Naive thymus-derived CD4-positive, alpha-beta T cell (primary cell): ENCODE data around the gene MIA. TPM values are rescaled to one million over a fixed set of nuclear protein-coding genes. Genes with fewer than 3 reads are reported as not detected.
"Not testable (repeated sequence)": the region's sequence is repeated elsewhere in the genome, so short reads cannot be mapped to it uniquely, and the experiment has no call there.

Experiments used
- ATAC-seq: fragments of 150-1000 bp; cut with Tn5 transposase; 2 replicates; pipeline ENCODE4 v1.10.0; 2021; ENCODE audit warnings: mild to moderate bottlenecking, moderate library complexity
- CTCF ChIA-PET: fragments of 350-600 bp; sonication (Branson Sonifier 250); formaldehyde crosslinking; loops from one replicate; lab custom pipeline; 2021; ENCODE audit warnings: antibody characterized with exemption; lab: Charles Lee
- POLR2A ChIA-PET: fragments of 350-600 bp; sonication (Branson Sonifier 250); formaldehyde crosslinking; loops from one replicate; lab custom pipeline; 2021; ENCODE audit warnings: antibody characterized with exemption, inconsistent platforms; lab: Charles Lee
- DNase-seq, 9 donors: peaks; one replicate each; pipeline versions ENCODE4 v3.0.0 to v3.0.0-alpha.2; 2020 to 2022; ENCODE audit warnings: mixed read lengths in 1 of 9
- H3K27ac ChIP-seq: one replicate; pipeline ENCODE4 v1.7.0; 2013; ENCODE audit warnings: mild to moderate bottlenecking, low read depth, low read length, moderate library complexity
- H3K27me3 ChIP-seq, 2 donors: one replicate each; pipeline ENCODE4 v1.7.0; 2013; ENCODE audit warnings: low read length in 2 of 2, mild to moderate bottlenecking in 2 of 2, moderate library complexity in 2 of 2; ENCODE audit not compliant: control insufficient read depth in 2 of 2, insufficient read depth in 2 of 2
- H3K36me3 ChIP-seq, 3 experiments: 1 replicate in 2 of 3; 2 replicates in 1 of 3; pipeline ENCODE4 v1.7.0; 2013; ENCODE audit warnings: low read length in 3 of 3, mild to moderate bottlenecking in 3 of 3, moderate library complexity in 1 of 3; ENCODE audit not compliant: insufficient read depth in 3 of 3, control insufficient read depth in 2 of 3
- H3K4me1 ChIP-seq, 2 donors: one replicate each; pipeline ENCODE4 v1.7.0; 2013; ENCODE audit warnings: low read length in 2 of 2, mild to moderate bottlenecking in 2 of 2, moderate library complexity in 1 of 2; ENCODE audit not compliant: control insufficient read depth in 2 of 2, insufficient read depth in 2 of 2
- H3K4me3 ChIP-seq: 2 replicates; pipeline ENCODE4 v1.7.0; 2013; ENCODE audit warnings: mild to moderate bottlenecking, low read length
- H3K9me3 ChIP-seq, 3 experiments: 1 replicate in 2 of 3; 2 replicates in 1 of 3; pipeline ENCODE4 v1.7.0; 2013; ENCODE audit warnings: low read length in 3 of 3; ENCODE audit not compliant: control insufficient read depth in 2 of 3
- H3K27ac Mint-ChIP-seq, 9 donors: one replicate each; pipeline ENCODE4 v1.8.0; 2020 to 2022; ENCODE audit warnings: mixed read lengths in 9 of 9, mild to moderate bottlenecking in 8 of 9, moderate library complexity in 5 of 9, inconsistent platforms in 2 of 9
- H3K27me3 Mint-ChIP-seq, 5 donors: one replicate each; pipeline ENCODE4 v1.8.0; 2021 to 2022; ENCODE audit warnings: mixed read lengths in 5 of 5, mild to moderate bottlenecking in 1 of 5
- H3K36me3 Mint-ChIP-seq, 5 donors: one replicate each; pipeline ENCODE4 v1.8.0; 2020 to 2022; ENCODE audit warnings: mixed read lengths in 5 of 5, mild to moderate bottlenecking in 3 of 5, inconsistent platforms in 1 of 5
- H3K4me1 Mint-ChIP-seq, 7 donors: one replicate each; pipeline ENCODE4 v1.8.0; 2020 to 2022; ENCODE audit warnings: mixed read lengths in 7 of 7, mild to moderate bottlenecking in 3 of 7, inconsistent platforms in 1 of 7
- H3K4me3 Mint-ChIP-seq, 10 donors: one replicate each; pipeline ENCODE4 v1.8.0; 2020 to 2022; ENCODE audit warnings: mild to moderate bottlenecking in 10 of 10, mixed read lengths in 10 of 10, moderate library complexity in 6 of 10, inconsistent platforms in 2 of 10
- H3K9me3 Mint-ChIP-seq, 11 donors: one replicate each; pipeline ENCODE4 v1.8.0; 2020 to 2022; ENCODE audit warnings: mixed read lengths in 11 of 11, mild to moderate bottlenecking in 4 of 11, inconsistent platforms in 1 of 11, moderate library complexity in 1 of 11
- intact Hi-C, 2 donors: fragments of 100-400 bp; cut with micrococcal nuclease; formaldehyde crosslinking; loops; one replicate each; pipeline ENCODE4 v1.15.1; 2023
- polyA plus RNA-seq, 2 donors: library from polyadenylated mRNA; unstranded; fragments of 300-500 nt; fragmentation: Illumina TruSeq; gene quantifications; one replicate each; pipeline ENCODE4 v1.2.3, GENCODE V29; 2021
- total RNA-seq, 6 experiments: library from RNA in 5 of 6; stranded (reverse) in 5 of 6; gene quantifications; 1 replicate in 5 of 6; 2 replicates in 1 of 6; pipeline ENCODE4 v1.2.3 and lab custom pipeline; 2021 to 2026

Gene MIA
- total and polyA plus RNA-seq, 7 experiments from 2014 or later: 4.9 to 7.2 TPM; not detected in 5

DNA sequence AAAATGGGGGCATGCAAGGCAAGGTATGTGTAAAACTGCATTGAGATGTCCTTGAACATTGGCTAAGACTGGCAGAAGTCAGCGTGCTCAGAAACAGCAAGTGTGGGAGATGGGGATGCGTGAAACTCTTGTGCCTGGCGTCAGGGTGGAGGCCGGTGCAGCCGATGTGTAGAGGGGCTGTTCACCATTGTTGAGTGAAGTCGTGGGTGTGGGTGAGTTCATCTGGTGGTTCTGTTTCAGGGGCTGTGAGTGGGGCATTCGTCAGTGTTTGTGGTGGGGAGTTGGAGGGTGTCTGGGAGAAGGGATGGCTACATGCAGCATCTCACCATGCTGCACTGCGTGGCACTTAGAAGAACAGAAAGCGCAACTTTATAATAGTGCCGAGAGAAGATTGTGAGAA lies 11.4 kb upstream of the MIA start:
- H3K27me3 ChIP-seq: no peaks in the 10 kb centered on the region
- no peaks in the 10 kb centered on the region for H3K27me3 Mint-ChIP-seq
- H3K9me3 ChIP-seq: no peaks in the 10 kb centered on the region
- peak overlapping the region in 1 of 10 donors; percentile 10 for H3K4me3 Mint-ChIP-seq
- ChIA-PET CTCF (no interaction called here), POLR2A (no interaction called here)
- no peaks in the 10 kb centered on the region for H3K9me3 Mint-ChIP-seq
- peaks cover 10 to 47% (median 40%) of the 10 kb centered on the region in 7 donors for H3K4me1 Mint-ChIP-seq
- peaks cover 13 to 56% (median 48%) of the 10 kb centered on the region in 5 donors for H3K36me3 Mint-ChIP-seq
- no peak for DNase-seq
- no peak overlapping the region for H3K4me3 ChIP-seq
- intact Hi-C loops: no loop called here
- H3K27ac Mint-ChIP-seq: peak overlapping the region in 6 of 9 donors; percentile 17 to 84 (median 42)
- no peak overlapping the region for H3K27ac ChIP-seq
- H3K36me3 ChIP-seq: peaks cover 32 to 74% (median 52%) of the 10 kb centered on the region in 3 experiments
- peaks cover 8 to 17% of the 10 kb centered on the region in 2 donors for H3K4me1 ChIP-seq
- no peak for ATAC-seq

DNA sequence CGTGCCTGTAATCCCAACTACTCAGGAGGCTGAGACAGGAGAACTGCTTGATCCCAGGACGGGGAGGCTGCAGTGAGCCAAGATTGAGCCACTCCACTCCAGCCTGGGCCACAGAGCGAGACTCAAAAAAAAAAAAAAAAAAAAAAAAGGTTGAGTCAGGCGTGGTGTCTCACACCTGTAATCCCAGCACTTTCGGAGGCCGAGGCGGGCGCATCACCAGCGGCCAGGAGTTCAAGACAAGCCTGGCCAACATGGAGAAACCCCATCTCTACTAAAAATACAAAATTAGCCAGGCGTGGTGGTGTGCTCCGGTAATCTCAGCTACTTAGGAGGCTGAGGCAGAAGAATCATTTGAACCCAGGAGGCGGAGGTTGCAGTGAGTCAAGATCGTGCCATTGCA lies 8.9 kb upstream of the MIA start:
- ATAC-seq, H3K4me3 Mint-ChIP-seq, H3K27me3 ChIP-seq, H3K27me3 Mint-ChIP-seq, H3K4me3 ChIP-seq, H3K9me3 ChIP-seq, H3K27ac Mint-ChIP-seq, intact Hi-C loops, CTCF ChIA-PET, H3K27ac ChIP-seq, H3K9me3 Mint-ChIP-seq, DNase-seq: not testable (repeated sequence)
- peaks cover 10 to 50% (median 40%) of the 10 kb centered on the region in 7 donors for H3K4me1 Mint-ChIP-seq
- H3K36me3 Mint-ChIP-seq: peaks cover 13 to 49% (median 46%) of the 10 kb centered on the region in 5 donors
- H3K36me3 ChIP-seq: peaks cover 28 to 51% (median 35%) of the 10 kb centered on the region in 3 experiments
- peaks cover 14 to 17% of the 10 kb centered on the region in 2 donors for H3K4me1 ChIP-seq
- POLR2A ChIA-PET: interaction anchor here (0.9 to 1.1 kb wide), 4 partner anchors 11 to 43 kb away, joined by 3 to 6 read pairs (median 5); partner anchors contain the start of gene RAB4B

DNA sequence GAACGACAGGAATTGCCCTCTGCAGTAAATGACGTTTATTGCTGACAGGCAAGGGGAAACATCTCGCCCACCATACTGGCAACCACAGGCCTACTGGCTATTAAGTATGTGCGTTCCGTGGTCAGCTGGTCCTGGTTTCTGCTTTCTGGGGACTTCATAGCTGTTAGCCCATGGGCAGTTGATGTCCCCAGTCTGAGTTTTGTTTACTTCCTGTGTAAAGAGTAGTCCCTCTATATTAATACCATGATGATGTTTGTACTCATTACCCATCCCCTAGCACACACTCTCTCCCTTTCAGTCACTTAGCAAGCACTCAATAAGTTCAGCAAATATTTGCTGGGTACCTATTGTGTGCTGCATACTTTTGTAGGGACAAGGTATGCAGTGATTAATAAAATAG lies 6.5 kb upstream of the MIA start:
- H3K9me3 ChIP-seq: no peaks in the 10 kb centered on the region
- H3K27me3 ChIP-seq: no peaks in the 10 kb centered on the region
- H3K9me3 Mint-ChIP-seq: peaks cover 0 to 6% (median 0%) of the 10 kb centered on the region in 11 donors
- DNase-seq: no peak
- CTCF ChIA-PET: no interaction called here
- no peaks in the 10 kb centered on the region for H3K27me3 Mint-ChIP-seq
- H3K4me3 Mint-ChIP-seq: no peak overlapping the region
- peak overlapping the region in 1 of 9 donors; percentile 17 for H3K27ac Mint-ChIP-seq
- H3K4me1 ChIP-seq: peaks cover 12 to 14% of the 10 kb centered on the region in 2 donors
- H3K4me1 Mint-ChIP-seq: peaks cover 11 to 36% (median 27%) of the 10 kb centered on the region in 7 donors
- peaks cover 8 to 26% (median 11%) of the 10 kb centered on the region in 3 experiments for H3K36me3 ChIP-seq
- intact Hi-C loops: no loop called here
- peaks cover 5 to 40% (median 26%) of the 10 kb centered on the region in 5 donors for H3K36me3 Mint-ChIP-seq
- POLR2A ChIA-PET: no interaction called here
- no peak for ATAC-seq
- H3K4me3 ChIP-seq: no peak overlapping the region
- H3K27ac ChIP-seq: no peak overlapping the region

DNA sequence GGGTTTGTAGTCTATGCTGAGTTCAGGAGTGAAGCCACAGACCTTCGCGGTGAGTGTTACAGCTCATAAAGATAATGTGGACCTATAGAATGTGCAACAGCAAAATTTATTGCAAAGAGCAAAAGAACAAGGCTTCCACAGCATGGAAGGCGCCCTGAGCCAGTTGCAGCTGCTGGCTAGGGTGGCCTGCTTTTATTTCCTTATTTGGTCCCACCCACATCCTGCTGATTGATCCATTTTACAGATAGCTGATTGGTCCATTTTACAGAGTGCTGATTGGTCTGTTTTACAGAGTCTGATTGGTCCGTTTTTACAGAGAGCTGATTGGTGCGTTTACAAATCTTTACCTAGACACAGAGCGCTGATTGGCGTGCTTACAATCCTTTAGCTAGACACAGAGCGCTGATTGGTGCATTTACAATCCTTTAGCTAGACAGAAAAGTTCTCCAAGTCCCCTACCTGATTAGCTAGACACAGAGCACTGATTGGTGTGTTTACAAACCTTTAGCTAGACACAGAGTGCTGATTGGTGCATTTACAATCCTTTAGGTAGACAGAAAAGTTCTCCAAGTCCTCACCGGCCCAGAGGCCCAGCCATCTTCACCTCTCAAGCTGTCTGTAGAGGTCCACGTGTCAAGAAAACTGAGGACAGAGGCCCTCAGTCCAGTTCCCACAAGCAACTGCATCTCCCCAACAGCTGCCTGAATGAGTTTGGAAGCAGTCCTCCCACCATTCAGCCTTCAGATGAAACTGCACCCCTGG lies 4.0 kb upstream of the MIA start:
- not testable (repeated sequence) for H3K9me3 Mint-ChIP-seq, H3K4me3 ChIP-seq, H3K27me3 ChIP-seq, H3K9me3 ChIP-seq, H3K4me1 ChIP-seq, H3K36me3 ChIP-seq, H3K27me3 Mint-ChIP-seq, ATAC-seq, H3K27ac ChIP-seq
- peak overlapping the region in 3 of 10 donors; percentile 17 to 39 (median 23) for H3K4me3 Mint-ChIP-seq
- H3K36me3 Mint-ChIP-seq: peaks cover 0 to 26% (median 10%) of the 10 kb centered on the region in 5 donors
- DNase-seq: peak in 5 of 9 donors; percentile 12 to 47 (median 25)
- H3K27ac Mint-ChIP-seq: peak overlapping the region in 5 of 9 donors; percentile 6 to 80 (median 66)
- intact Hi-C loops: loop anchor here (10.0 kb wide), 2 partner anchors 486 to 584 kb away; partner anchors contain the start of genes AKT2 (in 1 of the 2) and TGFB1 (in 1 of the 2)
- peaks cover 5 to 20% (median 10%) of the 10 kb centered on the region in 7 donors for H3K4me1 Mint-ChIP-seq
- ChIA-PET CTCF (interaction anchor here (0.6 to 0.9 kb wide), 2 partner anchors 48 to 627 kb away, joined by 3 to 6 read pairs; no protein-coding TSS in a partner anchor), POLR2A (interaction anchor here (1.3 to 2.0 kb wide), 2 partner anchors 19 to 21 kb away, joined by 3 to 6 read pairs; partner anchors contain the start of genes ACTMAP and SNRPA)

DNA sequence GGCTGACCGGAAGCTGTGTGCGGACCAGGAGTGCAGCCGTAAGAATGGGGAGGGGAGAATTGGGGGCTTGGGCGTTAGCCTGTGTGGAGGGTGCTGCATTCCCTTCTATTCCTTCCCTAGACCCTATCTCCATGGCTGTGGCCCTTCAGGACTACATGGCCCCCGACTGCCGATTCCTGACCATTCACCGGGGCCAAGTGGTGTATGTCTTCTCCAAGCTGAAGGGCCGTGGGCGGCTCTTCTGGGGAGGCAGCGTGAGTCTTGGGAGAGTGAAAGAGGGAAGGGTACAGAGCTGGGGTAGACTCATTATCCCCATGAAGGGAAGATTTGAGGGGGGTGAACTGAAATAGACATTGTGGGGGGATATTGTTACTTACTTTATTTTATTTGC lies 306 bp downstream of the MIA start:
- Histone ChIP-seq H3K4me1 (peaks cover 18 to 30% of the 10 kb centered on the region in 2 donors), H3K27me3 (no peaks in the 10 kb centered on the region), H3K4me3 (no peak overlapping the region), H3K36me3 (no peaks in the 10 kb centered on the region), H3K9me3 (no peaks in the 10 kb centered on the region), H3K27ac (no peak overlapping the region)
- no peaks in the 10 kb centered on the region for H3K27me3 Mint-ChIP-seq
- ATAC-seq (no peak), DNase-seq (no peak)
- H3K4me1 Mint-ChIP-seq: peaks cover 25 to 50% (median 38%) of the 10 kb centered on the region in 7 donors
- H3K4me3 Mint-ChIP-seq: no peak overlapping the region
- H3K36me3 Mint-ChIP-seq: peaks cover 2 to 20% (median 7%) of the 10 kb centered on the region in 5 donors
- POLR2A ChIA-PET: interaction anchor here (1.0 to 5.6 kb wide), 3 partner anchors 21 to 25 kb away, joined by 3 to 92 read pairs (median 89); partner anchors contain the start of genes ACTMAP, EGLN2 and SNRPA
- H3K9me3 Mint-ChIP-seq: peaks cover 0 to 6% (median 0%) of the 10 kb centered on the region in 11 donors
- H3K27ac Mint-ChIP-seq: peak overlapping the region in 6 of 9 donors; percentile 12 to 77 (median 62)
- CTCF ChIA-PET: no interaction called here
- intact Hi-C loops: loop anchor here (5.0 to 10.0 kb wide), 3 partner anchors 163 to 579 kb away; partner anchors contain the start of genes AKT2 (in 1 of the 2) and TGFB1 (in 1 of the 2)

DNA sequence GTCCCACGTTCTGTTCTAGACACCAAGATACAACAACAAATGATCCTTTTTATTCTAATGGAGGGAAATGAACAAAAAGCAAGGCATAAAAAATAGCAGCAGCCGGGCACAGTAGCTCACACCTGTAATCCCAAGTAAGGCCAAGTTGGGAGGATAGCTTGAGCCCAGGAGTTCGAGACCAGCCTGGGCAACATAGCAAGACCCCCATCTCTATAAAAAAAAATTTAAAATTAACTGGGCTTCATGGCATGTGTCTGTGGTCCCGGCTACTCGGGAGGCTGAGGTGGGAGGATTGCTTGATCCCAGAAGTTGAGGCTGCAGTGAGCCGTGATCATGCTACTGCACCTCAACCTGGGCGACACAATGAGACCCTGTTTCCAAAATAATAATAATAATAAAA lies 1.0 kb downstream of the MIA start:
- Histone ChIP-seq H3K27ac (no peak overlapping the region), H3K27me3 (no peaks in the 10 kb centered on the region), H3K9me3 (no peaks in the 10 kb centered on the region), H3K4me1 (peaks cover 18 to 24% of the 10 kb centered on the region in 2 donors), H3K4me3 (no peak overlapping the region), H3K36me3 (no peaks in the 10 kb centered on the region)
- POLR2A ChIA-PET: interaction anchor here (1.2 to 5.6 kb wide), 5 partner anchors 10 to 28 kb away, joined by 4 to 92 read pairs (median 84); partner anchors contain the start of genes ACTMAP, EGLN2 and SNRPA
- ATAC-seq (no peak), DNase-seq (no peak)
- peaks cover 0 to 1% (median 0%) of the 10 kb centered on the region in 11 donors for H3K9me3 Mint-ChIP-seq
- peak overlapping the region in 7 of 9 donors; percentile 58 to 98 (median 94) for H3K27ac Mint-ChIP-seq
- H3K4me1 Mint-ChIP-seq: peaks cover 30 to 48% (median 35%) of the 10 kb centered on the region in 7 donors
- no peaks in the 10 kb centered on the region for H3K27me3 Mint-ChIP-seq
- peak overlapping the region in 3 of 10 donors; percentile 25 to 91 (median 45) for H3K4me3 Mint-ChIP-seq
- H3K36me3 Mint-ChIP-seq: peaks cover 2 to 17% (median 6%) of the 10 kb centered on the region in 5 donors
- intact Hi-C loops: loop anchor here (5.0 to 10.0 kb wide), 3 partner anchors 164 to 578 kb away; partner anchors contain the start of genes AKT2 (in 1 of the 2) and TGFB1 (in 1 of the 2)
- CTCF ChIA-PET: interaction anchor here (2.0 kb wide), 1 partner anchor 20 kb away, joined by 5 read pairs; no protein-coding TSS in a partner anchor
